Neural cell (in vitro differentiated cells): ENCODE measurements around the gene PRSS33. TPM values are rescaled to one million over a fixed set of nuclear protein-coding genes. Genes with fewer than 3 reads are reported as not detected.

Source experiments
- H2AFZ ChIP-seq: fragments of 200-600, 300-800 bp; sonication (generic), shearing (Covaris generic); 2 replicates; pipeline ENCODE4 v1.6.0; 2014; ENCODE audit warnings: low read depth, mild to moderate bottlenecking, antibody characterized with exemption, low read length, moderate library complexity
- H3F3A ChIP-seq: fragments of 200-600 bp; shearing (Covaris generic); 2 replicates; pipeline ENCODE4 v1.6.1; 2016; ENCODE audit warnings: mild to moderate bottlenecking, moderate library complexity, mixed read lengths, antibody characterized with exemption, low read length; ENCODE audit not compliant: insufficient read depth, poor library complexity, severe bottlenecking
- H3K27ac ChIP-seq: fragments of 200-600, 300-800 bp; sonication (generic), shearing (Covaris generic); 2 replicates; pipeline ENCODE4 v1.5.1; 2014; ENCODE audit warnings: mild to moderate bottlenecking, low read length, moderate library complexity
- H3K27me3 ChIP-seq: fragments of 300-800, 200-600 bp; sonication (generic), shearing (Covaris generic); 2 replicates; pipeline ENCODE4 v1.6.0; 2014; ENCODE audit warnings: mild to moderate bottlenecking, low read depth, low read length, moderate library complexity; ENCODE audit not compliant: insufficient read depth
- H3K36me3 ChIP-seq: fragments of 300-800, 200-600 bp; sonication (generic), shearing (Covaris generic); 2 replicates; pipeline ENCODE4 v1.5.1; 2014; ENCODE audit warnings: mild to moderate bottlenecking, antibody characterized with exemption, low read length, moderate library complexity; ENCODE audit not compliant: insufficient read depth
- H3K4me2 ChIP-seq: fragments of 300-800, 200-600 bp; sonication (generic), shearing (Covaris generic); 2 replicates; pipeline ENCODE4 v1.6.0; 2014; ENCODE audit warnings: mild to moderate bottlenecking, low read length
- H3K4me3 ChIP-seq: fragments of 300-800, 200-600 bp; sonication (generic), shearing (Covaris generic); 2 replicates; pipeline ENCODE4 v1.5.1; 2014; ENCODE audit warnings: mild to moderate bottlenecking, low read length, moderate library complexity
- H3K79me2 ChIP-seq: fragments of 200-600 bp; shearing (Covaris generic); replicated peaks from 2 replicates; pipeline ENCODE4 v1.6.0; 2014; ENCODE audit warnings: mild to moderate bottlenecking, low read length, moderate library complexity; ENCODE audit not compliant: insufficient read depth
- H3K9ac ChIP-seq: fragments of 300-800, 200-600 bp; sonication (generic), shearing (Covaris generic); 2 replicates; pipeline ENCODE4 v1.6.1; 2016; ENCODE audit warnings: mild to moderate bottlenecking, low read length, mixed read lengths
- H3K9me2 ChIP-seq: fragments of 200-600 bp; shearing (Covaris generic); 2 replicates; pipeline ENCODE4 v1.6.1; 2016; ENCODE audit warnings: mild to moderate bottlenecking, low read length, mixed read lengths; ENCODE audit not compliant: insufficient read depth
- H3K9me3 ChIP-seq: fragments of 200-600, 300-800 bp; sonication (generic), shearing (Covaris generic); 2 replicates; pipeline ENCODE4 v1.6.1; 2016; ENCODE audit warnings: mild to moderate bottlenecking, mixed run types, low read length, moderate library complexity, mixed read lengths
- H4K20me1 ChIP-seq: fragments of 200-600 bp; shearing (Covaris generic); 2 replicates; pipeline ENCODE4 v1.6.1; 2016; ENCODE audit warnings: mild to moderate bottlenecking, mixed run types; ENCODE audit not compliant: insufficient read depth
- EP300 ChIP-seq: fragments of 450-650 bp; conservative IDR thresholded peaks from 2 replicates; pipeline ENCODE4 v1.6.1; 2014; ENCODE audit warnings: antibody characterized with exemption, mild to moderate bottlenecking, moderate library complexity; ENCODE audit not compliant: poor library complexity, severe bottlenecking
- EZH2 ChIP-seq: fragments of 200-600, 300-800 bp; shearing (Covaris generic), sonication (generic); IDR thresholded peaks from 2 replicates; pipeline ENCODE4 v1.6.1; 2014; ENCODE audit warnings: antibody characterized with exemption, low read length, borderline replicate concordance, mild to moderate bottlenecking; ENCODE audit not compliant: insufficient read depth, poor library complexity, severe bottlenecking
- MXI1 ChIP-seq: fragments of 450-650 bp; conservative IDR thresholded peaks from 2 replicates; pipeline ENCODE4 v1.6.1; 2014; ENCODE audit warnings: antibody characterized with exemption, mild to moderate bottlenecking; ENCODE audit not compliant: poor library complexity, severe bottlenecking
- POLR2AphosphoS5 ChIP-seq: IDR thresholded peaks from 2 replicates; pipeline ENCODE4 v1.6.1; 2012
- RAD21 ChIP-seq: fragments of 450-650 bp; conservative IDR thresholded peaks from 2 replicates; pipeline ENCODE4 v1.6.1; 2014; ENCODE audit warnings: antibody characterized with exemption, mild to moderate bottlenecking, moderate library complexity
- SMC3 ChIP-seq: fragments of 450-650 bp; conservative IDR thresholded peaks from 2 replicates; pipeline ENCODE4 v1.6.1; 2014; ENCODE audit warnings: antibody characterized with exemption, mild to moderate bottlenecking, moderate library complexity; ENCODE audit not compliant: poor library complexity
- TAF1 ChIP-seq: IDR thresholded peaks from 2 replicates; pipeline ENCODE4 v1.6.1; 2012; ENCODE audit warnings: low read depth
- polyA plus RNA-seq: library from polyadenylated mRNA; depleted of rRNA; stranded (reverse); fragments of >200 nt; gene quantifications from 2 replicates; pipeline ENCODE4 v1.2.3, GENCODE V29; 2014
- TF ChIP-seq, protein P1 (sequence below): fragments of 450-650 bp; IDR thresholded peaks from 2 replicates; pipeline ENCODE4 v1.5.1; 2014; ENCODE audit warnings: antibody characterized with exemption, mild to moderate bottlenecking, moderate library complexity; ENCODE audit not compliant: poor library complexity, severe bottlenecking
- TF ChIP-seq, protein P2 (sequence below): IDR thresholded peaks from 2 replicates; pipeline ENCODE4 v1.6.1; 2012; ENCODE audit warnings: borderline replicate concordance

Gene PRSS33
- polyA plus RNA-seq, 1 donor from 2014 or later: not detected

DNA sequence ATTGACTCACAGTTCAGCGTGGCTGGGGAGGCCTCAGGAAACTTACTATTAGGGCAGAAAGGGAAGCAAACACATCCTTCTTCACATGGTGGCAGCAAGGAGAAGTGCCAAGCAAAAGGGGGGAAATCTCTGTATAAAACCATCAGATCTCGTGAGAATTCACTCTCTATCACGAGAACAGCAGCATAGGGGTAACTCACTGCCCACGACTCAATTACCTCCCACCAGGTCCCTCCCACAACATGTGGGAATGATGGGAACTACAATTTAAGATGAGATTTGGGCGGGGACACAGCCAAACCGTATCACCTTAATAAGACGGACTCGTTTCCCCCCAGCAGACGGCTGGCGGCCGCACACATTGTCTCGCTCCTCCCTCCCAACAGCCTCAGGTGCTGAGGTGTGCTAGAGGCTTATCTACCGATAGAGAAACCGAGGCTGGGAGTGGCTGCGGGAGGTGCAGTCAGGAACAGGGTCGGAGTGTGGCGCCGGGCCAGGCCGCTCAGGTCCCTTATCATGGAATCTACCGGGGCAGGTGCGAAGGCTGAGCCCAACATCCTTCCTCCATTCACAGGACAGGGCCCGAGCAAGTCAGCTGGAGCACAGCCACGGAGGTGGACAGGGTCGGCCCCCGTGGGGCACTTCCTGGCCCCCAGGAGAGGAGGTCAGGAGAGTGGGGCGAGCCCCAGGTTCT is 37.8 kb upstream of the PRSS33 start:
- Histone ChIP-seq H3K4me2 (no peak overlapping the region), H3K9me2 (no peaks in the 10 kb centered on the region), H2AFZ (no peak overlapping the region), H3F3A (no peaks in the 10 kb centered on the region), H3K9me3 (no peaks in the 10 kb centered on the region), H3K79me2 (no peaks in the 10 kb centered on the region), H3K4me3 (no peak overlapping the region), H3K27ac (no peak overlapping the region), H3K27me3 (no peaks in the 10 kb centered on the region), H3K9ac (no peak overlapping the region), H4K20me1 (no peaks in the 10 kb centered on the region), H3K36me3 (no peaks in the 10 kb centered on the region)
- TF ChIP-seq SMC3 (no peak), POLR2AphosphoS5 (no peak), RAD21 (no peak), EZH2 (no peak), TAF1 (no peak), EP300 (no peak), MXI1 (no peak)
- TF ChIP-seq, protein P1, sequence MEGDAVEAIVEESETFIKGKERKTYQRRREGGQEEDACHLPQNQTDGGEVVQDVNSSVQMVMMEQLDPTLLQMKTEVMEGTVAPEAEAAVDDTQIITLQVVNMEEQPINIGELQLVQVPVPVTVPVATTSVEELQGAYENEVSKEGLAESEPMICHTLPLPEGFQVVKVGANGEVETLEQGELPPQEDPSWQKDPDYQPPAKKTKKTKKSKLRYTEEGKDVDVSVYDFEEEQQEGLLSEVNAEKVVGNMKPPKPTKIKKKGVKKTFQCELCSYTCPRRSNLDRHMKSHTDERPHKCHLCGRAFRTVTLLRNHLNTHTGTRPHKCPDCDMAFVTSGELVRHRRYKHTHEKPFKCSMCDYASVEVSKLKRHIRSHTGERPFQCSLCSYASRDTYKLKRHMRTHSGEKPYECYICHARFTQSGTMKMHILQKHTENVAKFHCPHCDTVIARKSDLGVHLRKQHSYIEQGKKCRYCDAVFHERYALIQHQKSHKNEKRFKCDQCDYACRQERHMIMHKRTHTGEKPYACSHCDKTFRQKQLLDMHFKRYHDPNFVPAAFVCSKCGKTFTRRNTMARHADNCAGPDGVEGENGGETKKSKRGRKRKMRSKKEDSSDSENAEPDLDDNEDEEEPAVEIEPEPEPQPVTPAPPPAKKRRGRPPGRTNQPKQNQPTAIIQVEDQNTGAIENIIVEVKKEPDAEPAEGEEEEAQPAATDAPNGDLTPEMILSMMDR: no peak
- TF ChIP-seq, protein P2, sequence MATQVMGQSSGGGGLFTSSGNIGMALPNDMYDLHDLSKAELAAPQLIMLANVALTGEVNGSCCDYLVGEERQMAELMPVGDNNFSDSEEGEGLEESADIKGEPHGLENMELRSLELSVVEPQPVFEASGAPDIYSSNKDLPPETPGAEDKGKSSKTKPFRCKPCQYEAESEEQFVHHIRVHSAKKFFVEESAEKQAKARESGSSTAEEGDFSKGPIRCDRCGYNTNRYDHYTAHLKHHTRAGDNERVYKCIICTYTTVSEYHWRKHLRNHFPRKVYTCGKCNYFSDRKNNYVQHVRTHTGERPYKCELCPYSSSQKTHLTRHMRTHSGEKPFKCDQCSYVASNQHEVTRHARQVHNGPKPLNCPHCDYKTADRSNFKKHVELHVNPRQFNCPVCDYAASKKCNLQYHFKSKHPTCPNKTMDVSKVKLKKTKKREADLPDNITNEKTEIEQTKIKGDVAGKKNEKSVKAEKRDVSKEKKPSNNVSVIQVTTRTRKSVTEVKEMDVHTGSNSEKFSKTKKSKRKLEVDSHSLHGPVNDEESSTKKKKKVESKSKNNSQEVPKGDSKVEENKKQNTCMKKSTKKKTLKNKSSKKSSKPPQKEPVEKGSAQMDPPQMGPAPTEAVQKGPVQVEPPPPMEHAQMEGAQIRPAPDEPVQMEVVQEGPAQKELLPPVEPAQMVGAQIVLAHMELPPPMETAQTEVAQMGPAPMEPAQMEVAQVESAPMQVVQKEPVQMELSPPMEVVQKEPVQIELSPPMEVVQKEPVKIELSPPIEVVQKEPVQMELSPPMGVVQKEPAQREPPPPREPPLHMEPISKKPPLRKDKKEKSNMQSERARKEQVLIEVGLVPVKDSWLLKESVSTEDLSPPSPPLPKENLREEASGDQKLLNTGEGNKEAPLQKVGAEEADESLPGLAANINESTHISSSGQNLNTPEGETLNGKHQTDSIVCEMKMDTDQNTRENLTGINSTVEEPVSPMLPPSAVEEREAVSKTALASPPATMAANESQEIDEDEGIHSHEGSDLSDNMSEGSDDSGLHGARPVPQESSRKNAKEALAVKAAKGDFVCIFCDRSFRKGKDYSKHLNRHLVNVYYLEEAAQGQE: no peak

DNA sequence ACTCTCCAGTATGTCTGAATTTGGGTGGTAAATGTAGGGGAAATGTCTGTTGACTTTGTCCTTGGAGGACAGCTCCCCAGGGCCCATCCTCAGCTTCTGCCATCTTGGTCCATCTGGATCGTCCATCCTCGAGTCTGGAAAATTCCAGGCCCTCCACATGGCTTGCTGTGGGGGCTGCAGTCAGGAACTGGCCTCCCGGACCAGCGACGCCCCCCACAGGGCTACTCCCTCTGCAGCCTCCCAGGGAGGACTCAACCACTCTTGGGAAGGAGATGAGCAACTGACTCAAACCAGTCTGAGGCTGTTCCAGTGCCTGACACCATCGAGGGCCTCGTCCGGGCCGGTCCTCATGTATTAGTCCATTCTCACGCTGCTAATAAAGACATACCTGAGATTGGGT is 37.3 kb upstream of the PRSS33 start:
- Histone ChIP-seq H2AFZ (no peak overlapping the region), H3K36me3 (no peaks in the 10 kb centered on the region), H3K9ac (no peak overlapping the region), H3K79me2 (no peaks in the 10 kb centered on the region), H3K4me3 (no peak overlapping the region), H4K20me1 (no peaks in the 10 kb centered on the region), H3K27me3 (no peaks in the 10 kb centered on the region), H3K9me2 (no peaks in the 10 kb centered on the region), H3F3A (no peaks in the 10 kb centered on the region), H3K9me3 (no peaks in the 10 kb centered on the region), H3K4me2 (no peak overlapping the region), H3K27ac (no peak overlapping the region)
- TF ChIP-seq EZH2 (no peak), RAD21 (no peak), POLR2AphosphoS5 (no peak), MXI1 (no peak), EP300 (no peak), SMC3 (no peak), TAF1 (no peak)
- TF ChIP-seq, protein P2: no peak
- TF ChIP-seq, protein P1: no peak
